Measurements from ENCODE around the gene L1TD1.
"Not testable (repeated sequence)": the region's sequence is repeated elsewhere in the genome, so short reads cannot be mapped to it uniquely, and the experiment has no call there.

L1TD1 gene

DNA sequence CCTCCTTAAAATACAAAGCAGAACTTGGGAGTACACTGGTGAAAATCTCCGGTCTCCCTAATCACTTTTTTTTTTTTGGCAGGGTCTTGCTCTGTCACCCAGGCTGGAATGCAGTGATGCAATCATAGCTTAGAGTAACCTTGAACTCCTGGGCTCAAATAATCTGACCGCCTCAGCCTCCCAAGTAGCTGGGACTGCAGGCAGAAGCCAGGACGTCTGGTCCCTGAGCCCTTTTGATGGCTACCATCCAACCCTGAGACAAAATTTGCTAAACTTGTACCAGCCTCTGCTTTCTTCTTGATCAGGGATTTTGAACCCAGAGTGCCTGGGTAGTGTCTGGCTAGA is 4.1 kb downstream of the L1TD1 start:
- no peak for DNase-seq

DNA sequence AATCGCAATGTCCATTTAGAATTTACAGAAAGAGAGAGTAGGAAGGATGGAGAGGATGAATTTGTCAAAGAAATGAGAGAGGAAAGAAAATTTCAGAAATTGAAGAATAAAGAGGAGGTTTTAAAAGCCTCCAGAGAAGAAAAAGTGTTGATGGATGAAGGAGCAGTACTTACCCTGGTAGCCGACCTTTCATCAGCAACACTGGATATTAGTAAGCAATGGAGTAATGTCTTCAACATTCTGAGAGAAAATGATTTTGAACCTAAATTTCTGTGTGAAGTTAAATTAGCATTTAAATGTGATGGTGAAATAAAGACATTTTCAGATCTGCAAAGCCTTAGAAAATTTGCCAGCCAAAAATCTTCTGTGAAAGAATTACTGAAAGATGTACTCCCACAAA is 12.5 kb downstream of the L1TD1 start:
- no peak for DNase-seq

DNA sequence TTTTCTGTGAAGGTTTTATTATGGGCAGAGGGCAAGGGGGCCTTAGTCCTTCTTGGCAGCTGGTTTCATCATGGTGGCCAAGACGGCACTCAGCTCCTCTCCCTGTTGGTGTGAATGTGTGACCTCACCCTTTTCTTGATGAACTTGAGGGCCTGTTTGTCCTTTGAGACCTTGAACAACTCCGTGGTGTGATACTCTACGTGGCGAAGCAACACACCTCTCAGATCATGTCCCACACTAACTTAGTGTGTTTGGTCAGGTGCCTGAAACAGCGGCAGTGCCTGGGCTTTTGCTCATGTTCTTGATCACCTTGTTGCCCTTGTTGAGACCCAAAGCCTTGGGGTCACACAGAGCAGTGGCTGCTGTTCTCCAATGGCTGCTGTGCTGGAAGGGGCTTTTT is 13.4 kb downstream of the L1TD1 start:
- DNase-seq, result no peak

DNA sequence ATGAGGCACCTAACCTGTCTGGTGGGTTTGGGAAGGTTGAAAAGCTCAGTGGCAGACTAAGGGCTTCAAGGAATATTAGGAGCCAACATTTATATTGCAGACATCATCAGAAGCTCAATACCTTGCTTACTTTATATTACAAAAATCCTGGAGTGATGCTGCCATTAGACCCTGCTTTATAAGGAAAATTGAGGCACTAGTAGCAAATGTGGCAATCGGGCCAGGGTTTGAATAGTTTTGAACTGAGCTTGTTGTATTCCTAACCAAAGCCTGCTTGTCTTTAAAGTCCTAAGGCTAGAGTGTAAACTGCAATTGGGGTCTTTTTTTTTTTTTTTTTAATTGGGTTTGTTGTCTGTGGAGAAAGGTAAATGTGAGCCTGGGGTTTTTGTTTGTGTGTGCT is 14.3 kb downstream of the L1TD1 start:
- no peak for DNase-seq

DNA sequence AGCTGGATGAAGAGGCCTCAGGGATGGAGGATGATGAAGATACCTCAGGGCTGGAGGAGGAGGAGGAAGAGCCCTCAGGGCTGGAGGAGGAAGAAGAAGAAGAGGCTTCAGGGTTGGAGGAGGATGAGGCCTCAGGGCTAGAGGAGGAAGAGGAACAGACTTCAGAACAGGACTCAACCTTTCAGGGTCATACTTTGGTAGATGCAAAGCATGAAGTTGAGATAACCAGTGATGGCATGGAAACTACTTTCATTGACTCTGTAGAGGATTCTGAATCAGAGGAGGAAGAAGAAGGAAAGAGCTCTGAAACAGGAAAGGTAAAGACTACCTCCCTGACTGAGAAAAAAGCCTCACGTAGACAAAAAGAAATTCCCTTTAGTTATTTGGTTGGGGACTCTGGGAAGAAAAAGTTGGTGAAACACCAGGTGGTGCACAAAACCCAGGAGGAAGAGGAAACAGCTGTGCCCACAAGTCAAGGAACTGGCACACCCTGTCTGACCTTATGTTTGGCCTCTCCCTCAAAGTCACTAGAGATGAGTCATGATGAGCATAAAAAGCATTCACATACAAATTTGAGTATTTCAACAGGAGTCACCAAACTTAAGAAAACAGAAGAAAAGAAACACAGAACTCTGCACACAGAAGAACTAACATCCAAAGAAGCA is 15.4 kb downstream of the L1TD1 start:
- no peak for DNase-seq

DNA sequence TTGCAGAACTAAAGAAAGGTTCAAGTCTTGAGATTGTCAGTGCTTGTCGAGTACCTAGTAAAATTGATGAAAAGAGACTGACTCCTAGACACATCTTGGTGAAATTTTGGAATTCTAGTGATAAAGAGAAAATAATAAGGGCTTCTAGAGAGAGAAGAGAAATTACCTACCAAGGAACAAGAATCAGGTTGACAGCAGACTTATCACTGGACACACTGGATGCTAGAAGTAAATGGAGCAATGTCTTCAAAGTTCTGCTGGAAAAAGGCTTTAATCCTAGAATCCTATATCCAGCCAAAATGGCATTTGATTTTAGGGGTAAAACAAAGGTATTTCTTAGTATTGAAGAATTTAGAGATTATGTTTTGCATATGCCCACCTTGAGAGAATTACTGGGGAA is 16.3 kb downstream of the L1TD1 start:
- DNase-seq, result no peak

DNA sequence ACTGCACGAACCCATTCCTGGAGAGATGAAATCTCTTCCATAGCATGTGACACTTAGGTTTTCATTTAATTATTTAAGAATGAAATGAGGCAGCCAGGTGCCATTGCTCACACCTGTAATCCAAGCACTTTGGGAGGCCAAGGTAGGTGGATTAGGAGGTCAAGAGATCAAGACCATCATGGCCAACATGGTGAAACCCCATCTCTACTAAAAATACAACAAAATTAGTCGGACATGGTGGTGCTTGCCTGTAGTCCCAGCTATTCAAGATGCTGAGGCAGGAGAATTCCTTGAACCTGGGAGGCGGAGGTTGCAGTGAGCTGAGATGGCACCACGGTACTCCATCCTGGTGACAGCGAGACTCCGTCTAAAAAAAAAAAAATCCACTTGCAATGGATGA is 17.8 kb downstream of the L1TD1 start:
- no peak for DNase-seq

DNA sequence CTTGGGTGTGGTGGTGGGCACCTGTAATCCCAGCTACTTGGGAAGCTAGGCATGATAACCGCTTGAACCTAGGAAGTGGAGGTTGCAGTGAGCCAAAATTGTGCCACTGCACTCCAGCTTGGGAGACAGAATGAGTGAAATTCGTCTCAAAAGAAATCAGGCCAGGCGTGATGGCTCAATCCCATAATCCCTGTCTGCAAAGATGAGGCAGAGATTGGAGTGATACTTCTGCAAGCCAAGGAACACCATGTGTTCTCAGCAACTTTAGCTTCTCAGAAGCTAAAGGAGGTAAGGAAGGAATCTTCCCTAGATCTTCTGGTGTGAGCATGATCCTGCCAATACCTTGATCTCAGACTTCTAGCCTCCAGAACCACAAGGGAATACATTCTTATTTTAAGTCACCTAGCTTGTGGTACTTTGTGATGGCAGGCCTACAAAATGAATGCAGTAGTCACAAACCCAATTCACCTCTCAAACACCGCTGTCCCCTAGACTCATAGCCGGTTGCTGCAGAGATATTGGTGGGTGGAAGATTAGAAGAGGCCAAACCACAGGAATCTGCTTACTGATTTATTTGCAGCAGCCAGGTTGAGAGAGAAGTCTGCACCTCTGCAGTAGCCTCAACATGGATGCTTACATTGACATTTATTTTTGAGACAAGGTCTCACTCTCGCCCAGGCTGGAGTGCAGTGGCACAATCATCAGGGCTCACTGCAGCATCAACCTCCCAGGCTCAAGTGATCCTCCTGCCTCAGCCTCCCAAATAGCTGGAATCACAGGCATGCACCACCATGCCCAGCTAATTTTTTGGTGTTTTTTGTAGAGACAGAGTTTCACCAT is 18.6 kb downstream of the L1TD1 start:
- no peak for DNase-seq

DNA sequence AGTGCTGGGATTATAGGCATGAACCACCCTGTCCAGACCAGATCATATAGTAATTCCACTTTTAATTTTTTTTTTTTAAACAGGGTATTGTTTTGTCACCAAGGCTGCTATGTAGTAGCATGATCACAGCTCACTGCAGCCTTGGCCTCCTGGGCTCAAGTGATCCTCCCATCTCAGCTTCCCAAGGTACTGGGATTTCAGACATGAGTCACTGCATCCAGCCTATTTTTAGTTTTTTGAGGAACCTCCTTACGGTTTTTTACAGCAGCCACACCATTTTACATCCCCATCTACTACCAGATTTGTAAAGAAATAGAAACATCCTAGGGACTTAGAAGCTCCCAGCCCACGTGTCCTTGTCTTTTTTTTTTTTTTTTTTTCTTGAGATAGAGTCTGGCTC is 24.0 kb downstream of the L1TD1 start:
- no peak for DNase-seq

DNA sequence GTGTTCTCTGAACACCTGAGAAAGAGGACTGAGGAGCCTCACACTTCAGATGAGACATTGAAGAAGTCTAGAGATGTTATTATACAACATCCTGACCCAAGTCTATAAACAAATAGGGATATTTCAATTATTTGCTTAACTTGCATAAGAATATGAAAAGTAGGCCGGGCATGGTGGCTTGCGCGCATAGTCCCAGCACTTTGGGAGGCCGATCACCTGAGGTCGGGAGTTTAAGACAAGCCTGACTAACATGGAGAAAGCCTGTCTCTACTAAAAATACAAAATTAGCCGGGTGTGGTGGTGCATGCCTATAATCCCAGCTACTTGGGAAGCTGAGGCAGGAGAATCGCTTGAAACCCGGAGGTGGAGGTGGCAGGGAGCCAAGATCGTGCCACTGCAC is 25.8 kb downstream of the L1TD1 start:
- not testable (repeated sequence) for DNase-seq

DNA sequence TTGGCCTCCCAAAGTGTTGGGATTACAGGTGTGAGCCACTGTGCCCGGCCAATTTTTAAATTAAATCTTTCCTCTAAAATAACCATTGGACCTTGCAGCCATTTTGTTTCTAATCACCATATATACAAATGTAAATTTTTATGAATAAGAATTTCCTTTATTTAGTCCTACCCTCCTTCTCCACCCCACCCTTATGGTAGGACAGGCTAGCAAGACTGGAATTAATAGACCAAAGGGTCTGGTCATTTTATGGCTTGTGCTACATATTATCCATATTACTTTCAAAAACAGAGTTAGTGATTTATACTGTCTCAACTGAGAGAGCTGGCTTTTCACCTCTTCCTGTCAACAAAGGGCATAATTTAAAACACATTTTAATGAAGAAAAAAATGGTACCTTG is 26.5 kb downstream of the L1TD1 start:
- no peak for DNase-seq

DNA sequence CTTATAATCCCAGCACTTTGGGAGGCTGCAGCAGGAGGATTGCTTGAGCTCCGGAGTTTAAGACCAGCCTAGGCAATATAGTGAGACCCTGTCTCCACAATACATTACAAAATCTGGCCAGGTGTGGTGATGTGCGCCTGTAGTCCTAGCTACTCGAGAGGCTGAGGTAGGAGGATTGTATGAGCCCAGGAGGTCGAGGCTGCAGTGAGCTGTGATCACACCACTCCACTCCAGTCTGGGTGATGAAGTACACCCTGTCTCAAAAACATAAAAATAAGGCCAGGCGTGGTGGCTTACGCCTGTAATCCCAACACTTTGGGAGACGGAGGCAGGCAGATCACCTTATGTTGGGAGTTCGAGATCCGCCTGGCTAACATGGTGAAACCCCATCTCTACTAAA is 27.7 kb downstream of the L1TD1 start:
- DNase-seq, result no peak

DNA sequence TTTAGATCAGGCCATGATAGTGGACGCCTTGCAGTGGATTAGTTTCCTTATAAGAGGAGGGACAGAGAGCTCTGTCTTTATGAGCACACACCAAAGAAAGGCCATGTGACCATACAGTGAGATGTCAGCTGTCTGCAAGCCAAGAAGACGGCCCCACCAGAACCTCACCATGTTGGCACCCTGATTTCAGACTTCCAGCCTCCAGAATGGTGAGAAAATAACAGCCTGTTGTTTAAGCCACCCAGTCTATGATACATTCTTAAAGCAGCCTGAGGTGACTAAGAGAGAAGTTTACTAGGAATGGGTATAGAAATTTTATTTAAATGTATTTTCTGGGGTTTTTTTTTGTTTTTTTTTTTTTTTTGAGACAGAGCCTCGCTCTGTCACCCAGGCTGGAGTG is 29.5 kb downstream of the L1TD1 start:
- DNase-seq, result no peak

DNA sequence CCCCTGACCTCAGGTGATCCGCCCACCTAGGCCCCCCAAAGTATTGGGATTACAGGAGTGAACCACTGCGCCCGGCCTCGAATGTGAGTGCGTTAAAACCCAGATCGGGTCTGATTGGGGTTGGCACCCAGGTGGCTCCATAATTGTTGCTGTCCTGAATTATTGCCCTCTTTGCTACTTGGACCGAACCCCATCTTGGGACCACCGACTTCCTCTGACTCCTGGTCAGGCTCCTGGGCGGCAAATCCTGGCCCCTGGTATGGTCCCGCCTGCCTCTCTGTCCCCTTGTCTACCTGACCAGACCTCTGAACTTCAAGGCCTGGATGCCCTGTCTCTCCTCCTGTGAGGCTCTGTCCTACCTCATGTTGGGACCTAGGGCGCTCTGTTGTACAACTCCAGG is 32.8 kb downstream of the L1TD1 start:
- DNase-seq, result no peak

DNA sequence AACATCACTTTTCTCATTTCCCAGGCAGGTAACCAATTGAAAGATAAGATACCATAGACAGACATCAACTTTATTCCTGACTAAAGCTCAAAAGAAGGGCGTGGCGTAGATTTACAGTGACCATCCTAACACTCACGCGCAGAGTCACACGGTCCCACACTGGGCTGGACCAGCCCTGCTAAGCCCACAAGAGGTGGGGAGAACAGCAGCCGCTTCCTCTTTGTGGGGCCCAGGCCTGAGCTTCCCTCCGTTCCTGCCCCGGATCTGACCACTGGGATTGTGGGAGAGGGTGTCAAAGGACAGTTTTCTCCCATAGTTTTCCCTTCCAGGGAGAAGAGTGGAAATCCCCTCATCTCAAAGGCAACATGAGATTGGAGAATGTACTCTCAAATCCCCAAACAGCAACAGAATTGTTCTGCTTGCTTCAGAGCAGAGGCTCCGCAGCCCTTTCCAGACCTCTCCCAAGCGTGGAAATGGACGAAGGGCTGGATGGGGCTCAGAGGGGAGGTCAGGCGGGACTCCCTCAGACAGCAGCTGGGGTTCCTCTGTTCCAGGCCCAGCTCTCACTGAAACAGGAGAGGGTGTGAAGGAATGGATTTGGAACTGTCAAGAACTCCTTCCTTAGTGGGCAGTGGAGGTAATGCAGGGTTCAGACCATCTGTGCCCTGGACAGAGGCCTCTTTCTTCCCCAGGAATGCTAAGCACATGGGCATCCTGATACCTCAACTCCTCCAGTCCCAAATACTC is 33.7 kb downstream of the L1TD1 start:
- DNase-seq, result no peak

DNA sequence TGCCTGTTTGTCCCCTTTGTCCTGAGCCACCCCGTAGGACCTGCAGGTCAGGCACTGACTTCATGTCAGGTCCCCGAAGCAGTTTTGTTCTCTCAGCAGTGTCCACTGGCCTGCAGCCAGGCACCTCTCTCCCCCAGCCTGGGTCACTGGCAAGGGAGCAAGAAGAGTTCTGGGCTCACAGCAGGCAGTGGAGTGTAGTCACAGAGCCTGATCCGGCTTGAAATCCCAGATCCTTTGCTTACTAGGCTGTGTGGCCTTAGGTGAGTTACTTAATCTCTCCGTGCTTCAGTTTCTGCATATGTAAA is 34.2 kb downstream of the L1TD1 start:
- no peak for DNase-seq

DNA sequence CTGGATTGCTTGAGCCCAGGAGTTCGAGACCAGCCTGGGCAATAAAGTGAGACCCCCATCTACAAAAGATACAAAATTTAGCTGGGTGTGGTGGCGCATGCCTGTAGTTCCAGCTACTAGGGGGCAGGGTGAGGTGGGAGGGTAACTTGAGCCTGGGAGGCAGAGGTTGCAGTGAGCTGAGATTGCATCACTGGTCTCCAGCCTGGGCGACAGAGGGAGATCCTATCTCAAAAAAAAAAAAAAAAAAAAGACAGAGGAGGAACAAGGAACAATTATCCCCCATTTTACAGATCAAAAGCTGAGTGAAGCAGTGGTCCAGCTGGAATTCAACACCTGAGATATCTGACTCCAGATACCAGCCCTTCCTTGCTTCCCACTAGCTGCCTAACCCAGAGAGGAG is 34.8 kb downstream of the L1TD1 start:
- DNase-seq, result no peak

DNA sequence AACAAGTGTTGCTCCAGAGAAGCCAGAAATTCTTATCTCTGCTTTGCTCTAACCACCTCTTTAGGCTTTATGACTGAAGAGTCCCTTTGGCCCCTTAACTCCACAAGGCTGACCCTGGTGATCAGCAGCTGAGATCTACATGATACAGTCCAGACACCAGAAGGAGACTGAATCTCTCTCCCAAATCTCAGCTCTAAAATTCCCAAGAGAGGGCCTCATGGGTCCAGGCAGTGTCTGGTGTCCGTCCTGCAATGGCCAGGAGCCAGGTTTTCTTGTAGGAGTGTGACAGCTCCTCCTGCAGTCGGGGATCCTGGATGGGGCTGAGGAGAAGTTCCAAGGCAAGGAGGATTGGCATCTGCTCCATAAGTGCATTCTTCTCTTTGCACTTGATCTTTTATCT is 35.3 kb downstream of the L1TD1 start:
- no peak for DNase-seq

DNA sequence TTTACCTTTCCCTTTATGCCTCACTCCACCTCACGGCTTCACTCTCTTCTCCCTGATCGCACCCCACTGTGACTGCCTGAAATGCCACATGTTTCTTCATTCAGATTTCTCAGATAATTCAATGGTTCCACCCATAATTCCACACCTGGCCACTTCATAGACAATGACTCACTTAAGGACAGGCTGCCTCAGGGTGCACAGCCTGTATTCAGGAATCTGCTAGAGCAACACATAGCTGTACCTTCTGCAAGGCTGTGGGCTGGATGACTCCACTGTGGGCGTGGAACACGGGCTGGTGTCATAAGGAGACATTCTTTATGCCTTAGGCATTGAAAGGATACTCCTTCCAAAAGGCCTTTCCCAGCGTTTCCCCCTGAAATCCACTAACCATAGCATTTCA is 36.1 kb downstream of the L1TD1 start:
- DNase-seq, result no peak

DNA sequence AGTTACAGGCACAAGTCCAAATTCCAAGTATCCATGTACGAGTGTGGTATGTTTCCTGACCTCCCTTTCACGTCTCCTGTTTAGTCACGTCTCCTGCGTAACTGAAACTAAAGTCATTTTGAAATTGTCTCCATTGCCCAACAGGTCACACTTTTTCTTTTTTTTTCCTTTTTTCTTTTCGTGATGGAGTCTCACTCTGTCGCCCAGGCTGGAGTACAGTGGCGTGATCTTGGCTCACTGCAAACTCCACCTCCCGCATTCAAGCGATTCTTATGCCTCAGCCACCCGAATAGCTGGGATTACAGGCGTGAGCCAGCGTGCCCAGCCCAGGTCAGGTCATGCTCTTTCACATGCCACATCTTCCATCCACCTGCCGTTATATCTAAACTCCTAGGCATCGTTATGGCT is 38.2 kb downstream of the L1TD1 start:
- DNase-seq, result no peak

DNA sequence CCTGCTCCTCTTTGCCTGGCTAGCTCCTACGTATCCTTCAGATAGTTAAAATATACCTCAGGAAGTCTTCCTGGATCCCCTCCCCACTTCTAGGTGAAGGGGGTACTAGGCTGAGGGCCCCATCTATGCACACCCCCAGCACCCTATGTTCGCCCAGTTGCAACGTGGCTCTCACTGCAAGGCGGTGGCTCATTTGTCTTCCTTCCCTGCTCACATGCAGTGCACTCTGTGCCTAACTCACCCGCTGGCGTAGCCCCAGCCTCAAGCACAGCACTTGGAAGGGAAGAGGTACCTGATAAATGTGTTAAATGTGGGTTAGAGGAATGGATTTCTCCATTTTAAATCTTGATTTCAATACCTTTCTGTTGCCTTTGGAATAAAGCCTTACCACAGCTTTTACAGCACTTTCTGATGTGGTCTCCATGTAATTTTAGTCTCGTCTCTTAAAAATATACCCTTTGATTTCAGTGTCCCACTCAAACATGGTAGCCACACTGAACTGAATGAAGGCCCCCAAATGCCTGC is 39.3 kb downstream of the L1TD1 start:
- no peak for DNase-seq

DNA sequence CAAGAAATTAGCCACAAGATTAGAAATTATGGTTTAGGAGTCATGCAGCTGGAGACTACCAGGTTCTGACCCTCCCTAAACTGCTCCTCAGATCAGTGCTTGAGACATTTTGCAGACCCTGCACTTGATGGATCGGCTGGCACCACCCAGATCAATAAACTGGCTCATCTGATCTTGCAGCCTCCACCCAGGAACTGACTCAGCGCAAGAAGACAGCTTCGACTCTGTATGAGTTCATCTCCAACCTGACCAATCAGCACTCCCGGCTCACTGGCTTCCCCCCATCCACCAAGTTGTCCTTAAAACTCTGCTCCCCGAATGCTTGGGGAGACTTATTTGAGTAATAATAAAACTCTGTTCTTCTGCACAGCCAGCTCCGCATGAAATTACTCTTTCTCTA is 40.0 kb downstream of the L1TD1 start:
- DNase-seq, result no peak

DNA sequence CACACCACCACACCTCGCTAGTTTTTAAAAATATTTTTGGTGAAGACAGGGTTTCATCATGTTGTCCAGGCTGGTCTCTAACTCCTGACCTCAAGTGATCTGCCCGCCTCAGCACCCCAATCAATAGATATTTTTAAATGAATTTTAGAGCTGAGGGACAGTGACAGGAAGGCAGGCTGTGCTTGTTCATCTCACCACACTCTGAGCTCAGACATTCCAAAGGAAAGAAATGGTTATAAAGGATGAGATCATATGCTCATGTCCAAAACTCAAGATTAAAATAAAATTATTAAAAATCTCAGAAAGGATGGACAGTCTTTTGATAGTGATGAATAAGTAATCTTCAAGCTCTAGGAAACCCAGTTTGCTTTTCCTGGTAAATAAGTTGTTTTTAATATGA is 40.9 kb downstream of the L1TD1 start:
- no peak for DNase-seq

DNA sequence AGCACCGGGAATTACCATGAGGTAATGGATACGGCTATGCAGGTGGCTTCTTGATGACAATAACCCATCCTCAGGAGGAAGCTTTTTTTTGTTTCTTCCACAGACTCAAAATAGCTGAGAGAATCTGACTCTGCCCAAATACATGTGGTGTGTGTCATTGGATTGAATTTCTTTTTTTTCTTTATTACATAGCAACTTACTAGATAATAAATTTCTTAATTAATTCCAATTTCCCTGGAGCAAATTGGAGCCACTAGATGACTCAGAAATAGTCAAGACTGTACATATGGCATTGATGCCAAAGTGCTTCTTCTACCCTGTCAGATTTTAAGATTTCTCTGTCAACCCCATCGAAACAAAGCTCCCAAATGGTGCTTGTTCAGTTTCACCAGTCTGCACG is 42.7 kb downstream of the L1TD1 start:
- no peak for DNase-seq

Data from CD4-positive, alpha-beta T cell treated with Interleukin-1 beta for 1 hour (primary cell).